ELF-1 (cell line): ENCODE data around the gene ZDHHC7.
A peak's percentile ranks its signal among the peaks of the same experiment; 100 is the strongest.

Experiments used
- DNase-seq: peaks from one replicate; pipeline ENCODE4 v3.0.0-alpha.2; 2016; ENCODE audit warnings: low read depth, low spot score

The ZDHHC7 gene

GRCh38 chr16:84965428-84966415, 45.6 kb downstream of the ZDHHC7 start:
- no peak for DNase-seq

- no peak for DNase-seq
Measured at GRCh38 chr16:84964386-84965128, 46.8 kb downstream of the ZDHHC7 start.

- no peak for DNase-seq
Measured at GRCh38 chr16:84963066-84963465, 48.3 kb downstream of the ZDHHC7 start.

GRCh38 chr16:84960942-84961341, 50.4 kb downstream of the ZDHHC7 start:
- DNase-seq, result no peak

GRCh38 chr16:84959784-84960417, 51.4 kb downstream of the ZDHHC7 start:
- no peak for DNase-seq

GRCh38 chr16:84959045-84959576, 52.2 kb downstream of the ZDHHC7 start:
- DNase-seq, result no peak

- DNase-seq, result no peak
Measured at GRCh38 chr16:84957792-84958191, 53.5 kb downstream of the ZDHHC7 start.

GRCh38 chr16:84957192-84957591, 54.1 kb downstream of the ZDHHC7 start:
- DNase-seq, result no peak

GRCh38 chr16:84955427-84955826, 55.9 kb downstream of the ZDHHC7 start:
- no peak for DNase-seq

- no peak for DNase-seq
Measured at GRCh38 chr16:84953190-84953746, 58.1 kb downstream of the ZDHHC7 start.

- peak; percentile 95 for DNase-seq
Measured at GRCh38 chr16:84952335-84953189, 58.8 kb downstream of the ZDHHC7 start.

- peak; percentile 58 for DNase-seq
Measured at GRCh38 chr16:84950906-84951305, 60.4 kb downstream of the ZDHHC7 start.

- DNase-seq, result no peak
Measured at GRCh38 chr16:84949772-84950436, 61.4 kb downstream of the ZDHHC7 start.

GRCh38 chr16:84948851-84949610, 62.3 kb downstream of the ZDHHC7 start:
- no peak for DNase-seq

- DNase-seq, result no peak
Measured at GRCh38 chr16:84947996-84948850, 63.1 kb downstream of the ZDHHC7 start.

- no peak for DNase-seq
Measured at GRCh38 chr16:84947022-84947421, 64.3 kb downstream of the ZDHHC7 start.

GRCh38 chr16:84943620-84944019, 67.7 kb downstream of the ZDHHC7 start:
- no peak for DNase-seq

- no peak for DNase-seq
Measured at GRCh38 chr16:84942786-84943185, 68.5 kb downstream of the ZDHHC7 start.
